OCI-LY7 (cell line): Measurements from ENCODE around the gene TGFB1I1. TPM values are rescaled to one million over a fixed set of nuclear protein-coding genes. Genes with fewer than 3 reads are reported as not detected.

Experiments
- BruUV-seq: library from RNA; stranded (reverse); fragments of 400-500 nt; replicated peaks from 2 replicates; lab custom pipeline; 2021; lab: Mats Ljungman, UMichigan
- CTCF ChIA-PET: fragments of 300-600 bp; sonication (Branson Sonifier 250); formaldehyde crosslinking; loops from one replicate; lab custom pipeline; 2022; ENCODE audit warnings: antibody characterized with exemption; ENCODE audit not compliant: unreplicated experiment; lab: Charles Lee
- POLR2A ChIA-PET: fragments of 300-600 bp; sonication (Branson Sonifier 250); formaldehyde crosslinking; loops from one replicate; lab custom pipeline; 2022; ENCODE audit warnings: antibody characterized with exemption; lab: Charles Lee
- DNase-seq: peaks from one replicate; pipeline ENCODE4 v3.0.0-alpha.2; 2015; ENCODE audit warnings: low spot score
- H2AFZ ChIP-seq: fragments of 200-600 bp; sonication (generic), shearing (Covaris generic); 2 replicates; pipeline ENCODE4 v1.6.1; 2014; ENCODE audit warnings: mild to moderate bottlenecking, antibody characterized with exemption, low read length, moderate library complexity
- H3K27ac ChIP-seq: fragments of 200-600 bp; sonication (generic); 2 replicates; pipeline ENCODE4 v1.5.1; 2014; ENCODE audit warnings: mixed run types, low read depth, mild to moderate bottlenecking, moderate library complexity, low read length, inconsistent platforms; ENCODE audit not compliant: poor library complexity, severe bottlenecking
- H3K36me3 ChIP-seq: fragments of 200-600 bp; sonication (generic); 2 replicates; pipeline ENCODE4 v1.6.1; 2014; ENCODE audit warnings: mild to moderate bottlenecking, antibody characterized with exemption, low read length, moderate library complexity, mixed read lengths; ENCODE audit not compliant: insufficient read depth
- H3K4me1 ChIP-seq: fragments of 200-600 bp; sonication (generic); 2 replicates; pipeline ENCODE4 v1.5.1; 2014; ENCODE audit warnings: mild to moderate bottlenecking, low read length; ENCODE audit not compliant: insufficient read depth, poor library complexity, severe bottlenecking
- H3K4me2 ChIP-seq: fragments of 200-600 bp; sonication (generic); 2 replicates; pipeline ENCODE4 v1.6.1; 2014; ENCODE audit warnings: mild to moderate bottlenecking, low read length
- H3K4me3 ChIP-seq: fragments of 200-600 bp; sonication (generic); 2 replicates; pipeline ENCODE4 v1.5.1; 2014; ENCODE audit warnings: mild to moderate bottlenecking, low read depth, low read length; ENCODE audit not compliant: poor library complexity, severe bottlenecking
- H3K79me2 ChIP-seq: fragments of 200-600 bp; sonication (generic); 2 replicates; pipeline ENCODE4 v1.6.1; 2016; ENCODE audit warnings: low read depth, mild to moderate bottlenecking, low read length, moderate library complexity, mixed read lengths; ENCODE audit not compliant: insufficient read depth
- H3K9me2 ChIP-seq: fragments of 200-600 bp; sonication (generic); 2 replicates; pipeline ENCODE4 v1.6.1; 2016; ENCODE audit warnings: mild to moderate bottlenecking, low read length, mixed read lengths; ENCODE audit not compliant: insufficient read depth
- H3K9me3 ChIP-seq: fragments of 200-600 bp; sonication (generic); 2 replicates; pipeline ENCODE4 v1.6.1; 2014; ENCODE audit warnings: mild to moderate bottlenecking, mixed run types, low read length, mixed read lengths
- H4K20me1 ChIP-seq: fragments of 200-600 bp; sonication (generic); 2 replicates; pipeline ENCODE4 v1.6.1; 2014; ENCODE audit warnings: mild to moderate bottlenecking, antibody characterized with exemption, low read length, moderate library complexity, mixed read lengths; ENCODE audit not compliant: insufficient read depth
- EZH2phosphoT487 ChIP-seq: fragments of 200-600 bp; sonication (generic); IDR thresholded peaks from 2 replicates; pipeline ENCODE4 v1.6.1; 2018; ENCODE audit warnings: low read depth, borderline replicate concordance, mild to moderate bottlenecking, mixed run types, antibody characterized with exemption, low read length, moderate library complexity, mixed read lengths
- intact Hi-C: fragments of 100-400 bp; cut with micrococcal nuclease; formaldehyde crosslinking; loops from one replicate; pipeline ENCODE4 v1.10.0; 2022; ENCODE audit not compliant: unreplicated experiment
- total RNA-seq, 2 experiments: library from RNA; depleted of rRNA in 1 of 2; stranded (reverse); fragments of >200 nt in 1 of 2; shearing (Covaris generic) in 1 of 2; gene quantifications; 2 replicates each; pipeline ENCODE4 v1.2.3, GENCODE V29; 2014 to 2022
- TF ChIP-seq, protein P1 (sequence below): fragments of 200-600 bp; sonication (generic); conservative IDR thresholded peaks from 2 replicates; pipeline ENCODE4 v1.5.1; 2014; ENCODE audit warnings: mild to moderate bottlenecking, antibody characterized with exemption, low read length, moderate library complexity, mixed read lengths

Gene TGFB1I1
- total RNA-seq, 2 experiments from 2014 or later: 0.38 to 0.73 TPM

DNA sequence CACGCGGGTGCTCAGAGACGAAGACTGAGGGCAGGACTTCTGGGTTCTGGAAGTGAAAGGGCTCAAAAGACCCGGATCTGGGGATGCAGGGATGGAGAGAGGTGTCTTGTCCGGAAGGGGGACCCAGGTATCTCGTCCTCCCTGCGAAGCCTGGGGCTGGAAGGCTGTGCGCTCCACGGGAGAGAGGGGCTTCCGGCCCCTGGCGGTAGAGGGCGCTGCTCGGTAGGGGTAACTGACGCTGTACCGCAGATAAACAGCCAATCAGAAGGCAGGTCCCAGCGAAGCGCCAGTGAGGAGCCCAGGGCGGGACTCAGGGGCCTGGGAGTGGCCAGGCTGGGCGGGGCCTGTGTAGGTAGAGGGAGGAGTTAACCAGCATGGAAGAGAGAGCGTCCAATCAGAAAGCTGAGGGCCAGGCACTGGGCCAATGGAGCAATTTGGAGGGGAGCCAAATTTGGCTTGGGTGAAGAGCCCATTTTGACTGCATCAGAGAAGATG lies 804 bp downstream of the TGFB1I1 start:
- Histone ChIP-seq H3K9me2 (no peaks in the 10 kb centered on the region), H4K20me1 (no peaks in the 10 kb centered on the region), H3K4me3 (no peak overlapping the region), H3K4me2 (no peak overlapping the region), H3K27ac (no peak overlapping the region), H2AFZ (no peak overlapping the region), H3K9me3 (no peaks in the 10 kb centered on the region), H3K79me2 (no peaks in the 10 kb centered on the region), H3K4me1 (no peaks in the 10 kb centered on the region), H3K36me3 (no peaks in the 10 kb centered on the region)
- no TSS peak for BruUV-seq
- intact Hi-C loops: no loop called here
- no peak for DNase-seq
- POLR2A ChIA-PET: no interaction called here
- no peak for TF ChIP-seq EZH2phosphoT487
- TF ChIP-seq, protein P1, sequence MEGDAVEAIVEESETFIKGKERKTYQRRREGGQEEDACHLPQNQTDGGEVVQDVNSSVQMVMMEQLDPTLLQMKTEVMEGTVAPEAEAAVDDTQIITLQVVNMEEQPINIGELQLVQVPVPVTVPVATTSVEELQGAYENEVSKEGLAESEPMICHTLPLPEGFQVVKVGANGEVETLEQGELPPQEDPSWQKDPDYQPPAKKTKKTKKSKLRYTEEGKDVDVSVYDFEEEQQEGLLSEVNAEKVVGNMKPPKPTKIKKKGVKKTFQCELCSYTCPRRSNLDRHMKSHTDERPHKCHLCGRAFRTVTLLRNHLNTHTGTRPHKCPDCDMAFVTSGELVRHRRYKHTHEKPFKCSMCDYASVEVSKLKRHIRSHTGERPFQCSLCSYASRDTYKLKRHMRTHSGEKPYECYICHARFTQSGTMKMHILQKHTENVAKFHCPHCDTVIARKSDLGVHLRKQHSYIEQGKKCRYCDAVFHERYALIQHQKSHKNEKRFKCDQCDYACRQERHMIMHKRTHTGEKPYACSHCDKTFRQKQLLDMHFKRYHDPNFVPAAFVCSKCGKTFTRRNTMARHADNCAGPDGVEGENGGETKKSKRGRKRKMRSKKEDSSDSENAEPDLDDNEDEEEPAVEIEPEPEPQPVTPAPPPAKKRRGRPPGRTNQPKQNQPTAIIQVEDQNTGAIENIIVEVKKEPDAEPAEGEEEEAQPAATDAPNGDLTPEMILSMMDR: 0 out of 2 replicates have a peak, but pooled peaks have one; percentile 31
- CTCF ChIA-PET: no interaction called here

DNA sequence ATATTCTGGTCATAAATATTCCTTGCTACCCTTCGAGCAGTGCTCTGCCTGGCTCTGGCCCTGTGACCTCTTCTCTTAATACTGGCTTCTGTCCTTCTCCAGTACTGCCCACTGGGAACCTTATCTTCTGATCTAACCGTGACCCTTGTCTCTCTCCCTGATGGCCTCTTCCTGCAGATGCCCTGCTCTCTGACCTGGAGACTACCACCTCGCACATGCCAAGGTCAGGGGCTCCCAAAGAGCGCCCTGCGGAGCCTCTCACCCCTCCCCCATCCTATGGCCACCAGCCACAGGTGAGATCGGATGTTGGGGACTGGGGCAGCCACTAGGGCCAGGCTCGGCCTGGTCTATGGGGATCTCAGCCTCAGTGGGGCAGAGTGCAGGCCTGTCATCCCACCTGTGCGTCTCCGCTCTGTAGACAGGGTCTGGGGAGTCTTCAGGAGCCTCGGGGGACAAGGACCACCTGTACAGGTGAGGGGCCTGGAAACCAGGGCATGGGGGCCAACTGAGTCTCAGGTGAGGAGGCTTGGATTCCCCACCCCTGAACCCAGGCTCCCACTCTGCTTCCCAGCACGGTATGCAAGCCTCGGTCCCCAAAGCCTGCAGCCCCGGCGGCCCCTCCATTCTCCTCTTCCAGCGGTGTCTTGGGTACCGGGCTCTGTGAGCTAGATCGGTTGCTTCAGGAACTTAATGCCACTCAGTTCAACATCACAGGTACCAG lies 1.5 kb downstream of the TGFB1I1 start:
- H3K79me2 ChIP-seq: no peaks in the 10 kb centered on the region
- H2AFZ ChIP-seq: no peak overlapping the region
- no peaks in the 10 kb centered on the region for H4K20me1 ChIP-seq
- H3K4me3 ChIP-seq: no peak overlapping the region
- BruUV-seq: no TSS peak
- TF ChIP-seq EZH2phosphoT487: no peak
- TF ChIP-seq, protein P1: no peak
- intact Hi-C loops: no loop called here
- no peaks in the 10 kb centered on the region for H3K9me3 ChIP-seq
- no peaks in the 10 kb centered on the region for H3K4me1 ChIP-seq
- H3K27ac ChIP-seq: no peak overlapping the region
- H3K4me2 ChIP-seq: no peak overlapping the region
- CTCF ChIA-PET: no interaction called here
- no peak for DNase-seq
- H3K9me2 ChIP-seq: no peaks in the 10 kb centered on the region
- POLR2A ChIA-PET: no interaction called here
- H3K36me3 ChIP-seq: no peaks in the 10 kb centered on the region

DNA sequence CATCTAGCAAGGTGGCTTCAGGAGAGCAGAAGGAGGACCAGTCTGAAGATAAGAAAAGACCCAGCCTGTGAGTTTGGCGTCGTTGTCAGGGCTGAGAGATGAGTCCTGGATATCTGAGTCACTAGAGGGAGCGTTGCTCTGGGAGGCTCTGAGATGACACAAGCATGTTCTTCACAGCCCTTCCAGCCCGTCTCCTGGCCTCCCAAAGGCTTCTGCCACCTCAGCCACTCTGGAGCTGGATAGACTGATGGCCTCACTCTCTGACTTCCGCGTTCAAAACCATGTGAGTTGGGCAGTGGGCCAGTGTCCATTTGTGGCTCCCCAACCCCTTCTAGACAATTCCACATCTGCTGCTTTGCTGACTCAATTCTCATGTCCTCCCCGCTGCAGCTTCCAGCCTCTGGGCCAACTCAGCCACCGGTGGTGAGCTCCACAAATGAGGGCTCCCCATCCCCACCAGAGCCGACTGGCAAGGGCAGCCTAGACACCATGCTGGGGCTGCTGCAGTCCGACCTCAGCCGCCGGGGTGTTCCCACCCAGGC lies 2.3 kb downstream of the TGFB1I1 start:
- intact Hi-C loops: no loop called here
- H3K4me3 ChIP-seq: no peak overlapping the region
- H3K79me2 ChIP-seq: no peaks in the 10 kb centered on the region
- no peak for DNase-seq
- H3K36me3 ChIP-seq: no peaks in the 10 kb centered on the region
- BruUV-seq: no TSS peak
- no peak for TF ChIP-seq EZH2phosphoT487
- TF ChIP-seq, protein P1: no peak
- no peaks in the 10 kb centered on the region for H3K9me3 ChIP-seq
- ChIA-PET CTCF (no interaction called here), POLR2A (no interaction called here)
- no peak overlapping the region for H3K27ac ChIP-seq
- no peaks in the 10 kb centered on the region for H3K4me1 ChIP-seq
- no peak overlapping the region for H2AFZ ChIP-seq
- no peaks in the 10 kb centered on the region for H4K20me1 ChIP-seq
- H3K9me2 ChIP-seq: no peaks in the 10 kb centered on the region
- no peak overlapping the region for H3K4me2 ChIP-seq
